ENCODE data around the gene GTPBP3.

The GTPBP3 gene

DNA sequence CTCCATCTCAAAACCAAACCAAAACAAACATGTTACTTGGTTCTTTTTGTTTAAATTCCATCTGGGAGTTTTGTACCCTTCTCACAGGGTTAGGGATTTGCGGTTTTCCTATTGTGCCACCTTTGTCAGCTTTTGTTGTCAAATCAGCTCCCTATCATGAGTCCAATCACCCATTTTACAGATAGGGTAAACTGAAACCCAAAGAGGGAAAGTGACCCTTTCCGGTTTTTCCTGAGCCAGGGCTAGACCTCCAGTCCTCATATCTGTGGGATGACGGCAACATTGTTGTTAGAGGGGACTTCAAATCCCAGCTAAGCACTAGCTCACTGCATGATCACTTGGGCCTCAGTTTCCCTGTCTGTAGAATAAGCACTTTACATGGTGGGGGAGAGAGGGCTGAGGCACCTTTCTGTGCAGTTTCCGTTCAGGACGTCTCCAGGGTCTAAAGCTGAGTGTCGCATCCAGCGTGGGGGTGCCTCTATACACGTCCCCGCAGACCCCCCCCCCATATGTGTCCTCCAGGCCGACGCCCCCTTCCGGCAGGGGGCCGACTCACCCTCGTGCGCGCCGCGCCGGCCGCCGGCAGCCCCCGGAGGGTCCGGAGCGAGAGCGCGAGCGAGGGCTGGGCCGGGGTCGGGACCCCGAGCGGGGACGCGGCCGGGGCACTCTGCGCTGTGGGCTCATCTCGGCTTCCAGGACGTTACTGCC is 52.8 kb downstream of the GTPBP3 start:
- no peak for DNase-seq

GRCh38 chr19:17390665-17391370 is 53.5 kb downstream of the GTPBP3 start:
- DNase-seq, result peak; percentile 91

- no peak for DNase-seq
Observed at GRCh38 chr19:17391371-17392151, 54.2 kb downstream of the GTPBP3 start.
